Esophagus muscularis mucosa (tissue), 4 donors: ENCODE data around the gene IP6K2. TPM values are rescaled to one million over a fixed set of nuclear protein-coding genes. Genes with fewer than 3 reads are reported as not detected.

ENCODE experiments used
- DNase-seq: peaks from one replicate; pipeline ENCODE4 v3.0.0-alpha.2; 2017; ENCODE audit errors: extremely low spot score
- H3K27ac ChIP-seq, 4 donors: fragments of 200-600 bp; sonication (generic); replicated peaks in 1 of 4; 1 replicate in 3 of 4; 2 replicates in 1 of 4; pipeline ENCODE4 v1.5.1; 2016 to 2019; ENCODE audit warnings: mild to moderate bottlenecking in 1 of 4
- H3K27me3 ChIP-seq, 4 donors: fragments of 200-600 bp; sonication (generic); one replicate each; pipeline versions ENCODE4 v1.5.1 to v1.6.0; 2016 to 2019
- H3K36me3 ChIP-seq, 4 donors: fragments of 200-600 bp; sonication (generic); one replicate each; pipeline ENCODE4 v1.5.1; 2016 to 2019
- H3K4me1 ChIP-seq, 4 donors: fragments of 200-600 bp; sonication (generic); one replicate each; pipeline ENCODE4 v1.5.1; 2016 to 2019
- H3K4me3 ChIP-seq, 4 donors: fragments of 200-600 bp; sonication (generic); 1 replicate in 2 of 4; 2 replicates in 2 of 4; pipeline ENCODE4 v1.5.1; 2016 to 2019; ENCODE audit warnings: mild to moderate bottlenecking in 4 of 4, moderate library complexity in 1 of 4
- H3K9me3 ChIP-seq, 4 donors: fragments of 200-600 bp; sonication (generic); 1 replicate in 3 of 4; 2 replicates in 1 of 4; pipeline ENCODE4 v1.5.1; 2016 to 2019
- CTCF ChIP-seq, 3 experiments: fragments of 200-600 bp in 2 of 3; fragments of 450-650 bp in 1 of 3; sonication (generic) in 2 of 3; IDR thresholded peaks; one replicate each; pipeline ENCODE4 v1.5.1; 2017 to 2019; ENCODE audit warnings: antibody characterized with exemption in 3 of 3, mild to moderate bottlenecking in 2 of 3, moderate library complexity in 1 of 3
- EP300 ChIP-seq: sonication (generic); formaldehyde crosslinking; IDR thresholded peaks from one replicate; pipeline ENCODE4 v1.6.1; 2017; ENCODE audit warnings: antibody characterized with exemption
- POLR2A ChIP-seq: fragments of 450-650 bp; IDR thresholded peaks from one replicate; pipeline ENCODE4 v1.6.1; 2017; ENCODE audit warnings: antibody characterized with exemption, moderate library complexity, mild to moderate bottlenecking, low read depth
- POLR2AphosphoS5 ChIP-seq, 2 donors: sonication (generic); formaldehyde crosslinking; IDR thresholded peaks; one replicate each; pipeline ENCODE4 v1.6.1; 2017; ENCODE audit warnings: antibody characterized with exemption in 2 of 2
- WGBS: methylation state at CpG from one replicate; pipeline ENCODE4 v1.1.5; 2018; 5-methylcytosine and 5-hydroxymethylcytosine counted together
- intact Hi-C: fragments of 100-400 bp; cut with DNase I; formaldehyde crosslinking; loops from one replicate; pipeline ENCODE4 v1.15.1; 2023
- total RNA-seq, 4 donors: library from RNA; depleted of rRNA; stranded (reverse); fragments of >200 nt; gene quantifications; one replicate each; pipeline versions ENCODE4 v1.1.0 to v1.2.1, GENCODE V29; 2016

Gene IP6K2
- total RNA-seq, 4 donors from 2014 or later: 31.0 to 57.5 (median 41.2) TPM

- under 1% methylated on average over 27 of the region's 52 CpGs for WGBS
- peak within 1 kb of the TSS; percentile 76 to 89 (median 84) for H3K27ac ChIP-seq
- intact Hi-C loops: no loop called here
- no peak for DNase-seq
- H3K27me3 ChIP-seq: peaks cover 8 to 60% (median 15%) of the 10 kb centered on the region in 4 donors
- H3K4me3 ChIP-seq: peak within 1 kb of the TSS; percentile 51 to 62 (median 55)
- H3K4me1 ChIP-seq: peaks cover 16 to 34% (median 34%) of the 10 kb centered on the region in 4 donors
- TF ChIP-seq POLR2AphosphoS5 (IDR thresholded peaks at IDR 0.05) (peak; percentile 50 to 55), CTCF (IDR thresholded peaks at IDR 0.05) (no peak), POLR2A (peak; percentile 8)
- H3K36me3 ChIP-seq: peaks cover 0 to 5% (median 1%) of the 10 kb centered on the region in 4 donors
- H3K9me3 ChIP-seq: no peaks in the 10 kb centered on the region
These were observed 54.1 kb downstream of the IP6K2 start, which contains the start of gene CELSR3 for GRCh38 chr3:48662753-48663488. Gene CELSR3 (minus strand): TSS chr3:48662886. CDS start chr3:48662634, 252 bp downstream.

- intact Hi-C loops: no loop called here
- DNase-seq: no peak
- WGBS: 3% methylated on average over 13 of the region's 46 CpGs
- H3K4me1 ChIP-seq: peaks cover 16 to 34% (median 34%) of the 10 kb centered on the region in 4 donors
- peaks cover 0 to 5% (median 1%) of the 10 kb centered on the region in 4 donors for H3K36me3 ChIP-seq
- no peak for TF ChIP-seq POLR2A
- TF ChIP-seq EP300: no peak
- no peak for TF ChIP-seq POLR2AphosphoS5 (IDR thresholded peaks at IDR 0.05)
- TF ChIP-seq CTCF (IDR thresholded peaks at IDR 0.05): no peak
- peak overlapping the region; percentile 51 to 62 (median 55) for H3K4me3 ChIP-seq
- H3K27me3 ChIP-seq: peaks cover 8 to 63% (median 15%) of the 10 kb centered on the region in 4 donors
- H3K27ac ChIP-seq: peak overlapping the region in 2 of 4 donors; percentile 83 to 85
- H3K9me3 ChIP-seq: no peaks in the 10 kb centered on the region
These were observed 54.8 kb downstream of the IP6K2 start for GRCh38 chr3:48662145-48662752.

GRCh38 chr3:48661501-48662144 is 55.4 kb downstream of the IP6K2 start:
- no peak for DNase-seq
- intact Hi-C loops: no loop called here
- no peak overlapping the region for H3K27ac ChIP-seq
- WGBS: 4% methylated on average over 20 of the region's 67 CpGs
- H3K4me1 ChIP-seq: peaks cover 17 to 40% (median 38%) of the 10 kb centered on the region in 4 donors
- H3K27me3 ChIP-seq: peaks cover 8 to 67% (median 15%) of the 10 kb centered on the region in 4 donors
- peak overlapping the region; percentile 40 to 50 (median 47) for H3K4me3 ChIP-seq
- peaks cover 0 to 5% (median 1%) of the 10 kb centered on the region in 4 donors for H3K36me3 ChIP-seq
- H3K9me3 ChIP-seq: no peaks in the 10 kb centered on the region
- TF ChIP-seq EP300 (no peak), CTCF (IDR thresholded peaks at IDR 0.05) (no peak), POLR2AphosphoS5 (IDR thresholded peaks at IDR 0.05) (peak; percentile 41 to 78), POLR2A (no peak)

GRCh38 chr3:48660800-48661400 is 56.1 kb downstream of the IP6K2 start:
- WGBS: 70% methylated on average over 33 of the region's 61 CpGs
- peak overlapping the region; percentile 40 to 50 (median 47) for H3K4me3 ChIP-seq

More at GRCh38 chr3:48660800-48661400, 56.1 kb downstream of the IP6K2 start:
- H3K9me3 ChIP-seq: no peaks in the 10 kb centered on the region
- TF ChIP-seq POLR2A (no peak), POLR2AphosphoS5 (IDR thresholded peaks at IDR 0.05) (no peak), EP300 (no peak), CTCF (IDR thresholded peaks at IDR 0.05) (no peak)
- H3K4me1 ChIP-seq: peaks cover 20 to 47% (median 45%) of the 10 kb centered on the region in 4 donors
- peaks cover 8 to 67% (median 15%) of the 10 kb centered on the region in 4 donors for H3K27me3 ChIP-seq
- no peak for DNase-seq
- no peak overlapping the region for H3K27ac ChIP-seq
- intact Hi-C loops: no loop called here
- H3K36me3 ChIP-seq: peaks cover 0 to 5% (median 1%) of the 10 kb centered on the region in 4 donors
